ENCODE data around the gene TULP4.

DNA sequence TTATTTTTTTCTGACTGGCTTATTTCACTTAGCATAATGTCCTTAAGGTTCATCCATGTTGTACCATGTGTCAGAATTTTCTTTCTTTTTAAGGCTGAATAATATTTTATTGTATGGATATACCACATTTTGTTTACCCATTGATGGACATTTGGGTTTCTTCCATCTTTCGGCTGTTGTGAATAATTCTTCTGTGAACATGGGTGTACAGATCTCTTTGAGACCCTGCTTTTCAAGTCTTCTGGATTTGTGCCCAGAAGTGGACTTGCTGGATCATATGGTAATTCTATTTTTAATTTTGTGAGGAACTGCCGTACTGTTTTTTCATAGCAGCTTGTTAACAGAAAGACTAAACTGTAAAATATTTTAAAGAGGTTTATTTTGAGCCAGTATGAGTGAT lies 153.0 kb downstream of the TULP4 start:
- TF ChIP-seq CTCF (IDR thresholded peaks at IDR 0.05) (no peak), POLR2A (IDR thresholded peaks at IDR 0.05) (no peak)
